Esophagus squamous epithelium (tissue), 5 donors: ENCODE data around the gene THEM5. TPM values are rescaled to one million over a fixed set of nuclear protein-coding genes. Genes with fewer than 3 reads are reported as not detected.

Experiments
- DNase-seq: peaks from one replicate; lab custom pipeline; 2025; lab: John Stamatoyannopoulos, UW
- H3K27ac ChIP-seq, 4 donors: fragments of 200-600 bp; sonication (generic); one replicate each; pipeline ENCODE4 v1.5.1; 2016 to 2019; ENCODE audit warnings: mild to moderate bottlenecking in 1 of 4
- H3K27me3 ChIP-seq, 4 donors: fragments of 200-600 bp; sonication (generic); 1 replicate in 3 of 4; 2 replicates in 1 of 4; pipeline versions ENCODE4 v1.5.1 to v1.6.0; 2017 to 2021; ENCODE audit warnings: antibody characterized with exemption in 1 of 4
- H3K36me3 ChIP-seq, 3 donors: fragments of 200-600 bp; sonication (generic); one replicate each; pipeline ENCODE4 v1.5.1; 2016 to 2019
- H3K4me1 ChIP-seq, 3 donors: fragments of 200-600 bp; sonication (generic); one replicate each; pipeline ENCODE4 v1.5.1; 2017 to 2019
- H3K4me3 ChIP-seq, 4 donors: fragments of 200-600 bp; sonication (generic); 1 replicate in 3 of 4; 2 replicates in 1 of 4; pipeline ENCODE4 v1.5.1; 2016 to 2019; ENCODE audit warnings: mild to moderate bottlenecking in 2 of 4, moderate library complexity in 1 of 4
- H3K9me3 ChIP-seq, 3 donors: fragments of 200-600 bp; sonication (generic); one replicate each; pipeline ENCODE4 v1.5.1; 2016 to 2019
- CTCF ChIP-seq, 6 experiments: fragments of 450-650 bp in 4 of 6; fragments of 200-600 bp in 2 of 6; sonication (generic) in 2 of 6; IDR thresholded peaks; one replicate each; pipeline ENCODE4 v1.5.1; 2016 to 2019; ENCODE audit warnings: antibody characterized with exemption in 6 of 6, mild to moderate bottlenecking in 4 of 6, moderate library complexity in 4 of 6
- POLR2A ChIP-seq, 4 donors: fragments of 450-650 bp; IDR thresholded peaks; one replicate each; pipeline ENCODE4 v1.6.1; 2017; ENCODE audit warnings: antibody characterized with exemption in 4 of 4, mild to moderate bottlenecking in 4 of 4, moderate library complexity in 3 of 4
- WGBS, 2 donors: methylation state at CpG; one replicate each; pipeline ENCODE4 v1.1.5; 2018; 5-methylcytosine and 5-hydroxymethylcytosine counted together
- intact Hi-C: fragments of 100-400 bp; cut with DNase I; formaldehyde crosslinking; loops from one replicate; pipeline ENCODE4 v1.15.0; 2022
- total RNA-seq, 4 donors: library from RNA; depleted of rRNA; stranded (reverse); fragments of >200 nt; gene quantifications; one replicate each; pipeline ENCODE4 v1.1.0, GENCODE V29; 2016
- donor health status: DM: yes; HTN: yes; CAD: no.

The THEM5 gene
- total RNA-seq, 4 donors from 2014 or later: 0.76 to 1.7 TPM; not detected in 2

- H3K27me3 ChIP-seq: peaks cover 0 to 9% (median 0%) of the 10 kb centered on the region in 4 donors
- WGBS, 2 donors: 82 to 96% methylated on average over 3 to 7 of the region's 8 CpGs
- TF ChIP-seq CTCF (IDR thresholded peaks at IDR 0.05) (no peak), POLR2A (IDR thresholded peaks at IDR 0.05) (no peak)
- intact Hi-C loops: no loop called here
- H3K4me3 ChIP-seq: no peak overlapping the region
- no peaks in the 10 kb centered on the region for H3K36me3 ChIP-seq
- H3K9me3 ChIP-seq: no peaks in the 10 kb centered on the region
- no peak for DNase-seq
- no peak overlapping the region for H3K27ac ChIP-seq
- H3K4me1 ChIP-seq: peaks cover 0 to 22% (median 4%) of the 10 kb centered on the region in 3 donors
These were observed 6.8 kb downstream of the THEM5 start for GRCh38 chr1:151846686-151847237.

GRCh38 chr1:151846062-151846568 lies 7.4 kb downstream of the THEM5 start:
- DNase-seq: no peak
- H3K27ac ChIP-seq: no peak overlapping the region
- peaks cover 0 to 7% (median 0%) of the 10 kb centered on the region in 4 donors for H3K27me3 ChIP-seq
- no peak for TF ChIP-seq CTCF (IDR thresholded peaks at IDR 0.05)
- no peak for TF ChIP-seq POLR2A (IDR thresholded peaks at IDR 0.05)
- WGBS, 2 donors: 50 to 56% methylated on average over 6 of the region's 6 CpGs
- no peak overlapping the region for H3K4me3 ChIP-seq
- intact Hi-C loops: no loop called here
- H3K36me3 ChIP-seq: no peaks in the 10 kb centered on the region
- H3K9me3 ChIP-seq: no peaks in the 10 kb centered on the region
- peaks cover 0 to 22% (median 4%) of the 10 kb centered on the region in 3 donors for H3K4me1 ChIP-seq

GRCh38 chr1:151843398-151843797 lies 10.1 kb downstream of the THEM5 start:
- intact Hi-C loops: no loop called here
- 69 to 74% methylated on average over 2 of the region's 2 CpGs for WGBS, 2 donors
- Histone ChIP-seq H3K36me3 (no peaks in the 10 kb centered on the region), H3K27ac (no peak overlapping the region), H3K4me3 (no peak overlapping the region), H3K27me3 (peaks cover 0 to 24% (median 0%) of the 10 kb centered on the region in 4 donors), H3K4me1 (peaks cover 12 to 34% (median 20%) of the 10 kb centered on the region in 3 donors), H3K9me3 (no peaks in the 10 kb centered on the region)
- TF ChIP-seq CTCF (IDR thresholded peaks at IDR 0.05): no peak
- no peak for TF ChIP-seq POLR2A (IDR thresholded peaks at IDR 0.05)
- DNase-seq: no peak

- Histone ChIP-seq H3K27me3 (peaks cover 0 to 41% (median 0%) of the 10 kb centered on the region in 4 donors), H3K4me1 (peaks cover 12 to 46% (median 21%) of the 10 kb centered on the region in 3 donors), H3K4me3 (no peak overlapping the region), H3K9me3 (no peaks in the 10 kb centered on the region), H3K27ac (no peak overlapping the region), H3K36me3 (no peaks in the 10 kb centered on the region)
- TF ChIP-seq POLR2A (IDR thresholded peaks at IDR 0.05): no peak
- no peak for TF ChIP-seq CTCF (IDR thresholded peaks at IDR 0.05)
- WGBS, 2 donors: 85 to 88% methylated on average over 1 to 2 of the region's 2 CpGs
- intact Hi-C loops: no loop called here
- no peak for DNase-seq
These were observed 12.4 kb downstream of the THEM5 start for GRCh38 chr1:151841141-151841540.

- no peak for TF ChIP-seq CTCF (IDR thresholded peaks at IDR 0.05)
- no peak for TF ChIP-seq POLR2A (IDR thresholded peaks at IDR 0.05)
- no peaks in the 10 kb centered on the region for H3K9me3 ChIP-seq
- intact Hi-C loops: no loop called here
- peak overlapping the region; percentile 75 to 88 (median 80) for H3K27ac ChIP-seq
- peaks cover 12 to 43% (median 21%) of the 10 kb centered on the region in 3 donors for H3K4me1 ChIP-seq
- DNase-seq: no peak
- peaks cover 0 to 41% (median 0%) of the 10 kb centered on the region in 4 donors for H3K27me3 ChIP-seq
- peak overlapping the region; percentile 32 to 69 (median 51) for H3K4me3 ChIP-seq
- H3K36me3 ChIP-seq: no peaks in the 10 kb centered on the region
These were observed 13.1 kb downstream of the THEM5 start for GRCh38 chr1:151840421-151840820.
